Eye (tissue), 1 donor: ENCODE data around the gene BNC2.
A peak's percentile ranks its signal among the peaks of the same experiment; 100 is the strongest.

Source experiments
- DNase-seq: peaks from one replicate; pipeline ENCODE4 v3.0.0-alpha.2; 2015

The BNC2 gene

GRCh38 chr9:16753256-16753655 lies 117.2 kb downstream of the BNC2 start:
- DNase-seq, result no peak

GRCh38 chr9:16752601-16753000 lies 117.9 kb downstream of the BNC2 start:
- DNase-seq, result no peak

GRCh38 chr9:16750553-16750952 lies 119.9 kb downstream of the BNC2 start:
- no peak for DNase-seq

GRCh38 chr9:16745359-16745758 lies 125.1 kb downstream of the BNC2 start:
- no peak for DNase-seq

- no peak for DNase-seq
These were observed 126.1 kb downstream of the BNC2 start for GRCh38 chr9:16744394-16744793.

- no peak for DNase-seq
These were observed 127.1 kb downstream of the BNC2 start for GRCh38 chr9:16743375-16743774.

- no peak for DNase-seq
These were observed 135.5 kb downstream of the BNC2 start for GRCh38 chr9:16735001-16735400.

- DNase-seq, result no peak
These were observed 137.9 kb downstream of the BNC2 start for GRCh38 chr9:16732546-16732945.

GRCh38 chr9:16730162-16730561 lies 140.3 kb downstream of the BNC2 start:
- DNase-seq, result no peak

- no peak for DNase-seq
These were observed 140.8 kb downstream of the BNC2 start for GRCh38 chr9:16729651-16730050.

- no peak for DNase-seq
These were observed 142.3 kb downstream of the BNC2 start for GRCh38 chr9:16728137-16728508.

- no peak for DNase-seq
These were observed 142.9 kb downstream of the BNC2 start for GRCh38 chr9:16727452-16728136.

- peak; percentile 90 for DNase-seq
These were observed 143.6 kb downstream of the BNC2 start for GRCh38 chr9:16726718-16727451.

- DNase-seq, result peak; percentile 52
These were observed 144.4 kb downstream of the BNC2 start for GRCh38 chr9:16726029-16726428.

- no peak for DNase-seq
These were observed 145.4 kb downstream of the BNC2 start for GRCh38 chr9:16725066-16725465.

- DNase-seq, result no peak
These were observed 148.5 kb downstream of the BNC2 start for GRCh38 chr9:16721972-16722371.

GRCh38 chr9:16720386-16720785 lies 150.1 kb downstream of the BNC2 start:
- no peak for DNase-seq

- DNase-seq, result no peak
These were observed 150.5 kb downstream of the BNC2 start for GRCh38 chr9:16719921-16720320.

- no peak for DNase-seq
These were observed 151.5 kb downstream of the BNC2 start for GRCh38 chr9:16718952-16719351.

GRCh38 chr9:16718296-16718695 lies 152.2 kb downstream of the BNC2 start:
- no peak for DNase-seq

GRCh38 chr9:16716601-16717000 lies 153.9 kb downstream of the BNC2 start:
- DNase-seq, result no peak

GRCh38 chr9:16715404-16715803 lies 155.1 kb downstream of the BNC2 start:
- no peak for DNase-seq

GRCh38 chr9:16712787-16713186 lies 157.7 kb downstream of the BNC2 start:
- no peak for DNase-seq

GRCh38 chr9:16710888-16711287 lies 159.6 kb downstream of the BNC2 start:
- DNase-seq, result peak; percentile 85

GRCh38 chr9:16709924-16710323 lies 160.5 kb downstream of the BNC2 start:
- no peak for DNase-seq
